HG03135 (cell line): ENCODE results near the gene CEP128.

Experiments
- ATAC-seq: cut with Tn5 transposase; IDR thresholded peaks from one replicate; pipeline ENCODE4 v1.9.1; 2021; ENCODE audit warnings: mild to moderate bottlenecking, moderate library complexity; ENCODE audit not compliant: unreplicated experiment

CEP128 gene

GRCh38 chr14:80781972-80782367 is 159.6 kb downstream of the CEP128 start:
- ATAC-seq, result no peak

GRCh38 chr14:80780500-80780899 is 161.0 kb downstream of the CEP128 start:
- no peak for ATAC-seq

- ATAC-seq, result no peak
These were observed 164.9 kb downstream of the CEP128 start for GRCh38 chr14:80776657-80777056.

GRCh38 chr14:80776186-80776585 is 165.4 kb downstream of the CEP128 start:
- ATAC-seq, result no peak

- no peak for ATAC-seq
These were observed 169.0 kb downstream of the CEP128 start for GRCh38 chr14:80772504-80772903.

GRCh38 chr14:80771201-80771600 is 170.3 kb downstream of the CEP128 start:
- ATAC-seq, result no peak

- no peak for ATAC-seq
These were observed 171.2 kb downstream of the CEP128 start for GRCh38 chr14:80770114-80770908.

GRCh38 chr14:80768646-80769045 is 172.9 kb downstream of the CEP128 start:
- no peak for ATAC-seq

- ATAC-seq, result no peak
These were observed 176.5 kb downstream of the CEP128 start for GRCh38 chr14:80764921-80765507.

- no peak for ATAC-seq
These were observed 177.0 kb downstream of the CEP128 start for GRCh38 chr14:80764496-80764895.

- no peak for ATAC-seq
These were observed 178.8 kb downstream of the CEP128 start for GRCh38 chr14:80762641-80763228.

GRCh38 chr14:80754696-80755095 is 186.8 kb downstream of the CEP128 start:
- ATAC-seq, result no peak

GRCh38 chr14:80751285-80751684 is 190.3 kb downstream of the CEP128 start:
- ATAC-seq, result no peak

- ATAC-seq, result no peak
These were observed 215.3 kb downstream of the CEP128 start for GRCh38 chr14:80726211-80726610.

- no peak for ATAC-seq
These were observed 222.6 kb downstream of the CEP128 start for GRCh38 chr14:80718940-80719339.

- no peak for ATAC-seq
These were observed 227.1 kb downstream of the CEP128 start for GRCh38 chr14:80714474-80714873.

GRCh38 chr14:80713076-80713850 is 228.3 kb downstream of the CEP128 start:
- no peak for ATAC-seq

- ATAC-seq, result no peak
These were observed 236.1 kb downstream of the CEP128 start for GRCh38 chr14:80705241-80705980.

- ATAC-seq, result no peak
These were observed 240.9 kb downstream of the CEP128 start for GRCh38 chr14:80700601-80701000.

GRCh38 chr14:80699861-80700260 is 241.7 kb downstream of the CEP128 start:
- no peak for ATAC-seq

- ATAC-seq, result no peak
These were observed 242.6 kb downstream of the CEP128 start for GRCh38 chr14:80698974-80699373.
